GM03348 (cell line): ENCODE results near the gene NR0B1.

Experiments used
- DNase-seq: peaks from one replicate; pipeline ENCODE4 v3.0.0; 2012; ENCODE audit warnings: low spot score

The NR0B1 gene

GRCh38 chrX:30270639-30271038 is 38.6 kb downstream of the NR0B1 start:
- DNase-seq, result no peak

- DNase-seq, result no peak
Observed at GRCh38 chrX:30262763-30263162, 46.4 kb downstream of the NR0B1 start.

- no peak for DNase-seq
Observed at GRCh38 chrX:30261012-30261411, 48.2 kb downstream of the NR0B1 start.

- no peak for DNase-seq
Observed at GRCh38 chrX:30259927-30260326, 49.3 kb downstream of the NR0B1 start.
